ENCODE results near the gene RNASE8.
"Not testable (repeated sequence)": the region's sequence is repeated elsewhere in the genome, so short reads cannot be mapped to it uniquely, and the experiment has no call there.

Gene RNASE8, protein sequence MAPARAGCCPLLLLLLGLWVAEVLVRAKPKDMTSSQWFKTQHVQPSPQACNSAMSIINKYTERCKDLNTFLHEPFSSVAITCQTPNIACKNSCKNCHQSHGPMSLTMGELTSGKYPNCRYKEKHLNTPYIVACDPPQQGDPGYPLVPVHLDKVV

DNA sequence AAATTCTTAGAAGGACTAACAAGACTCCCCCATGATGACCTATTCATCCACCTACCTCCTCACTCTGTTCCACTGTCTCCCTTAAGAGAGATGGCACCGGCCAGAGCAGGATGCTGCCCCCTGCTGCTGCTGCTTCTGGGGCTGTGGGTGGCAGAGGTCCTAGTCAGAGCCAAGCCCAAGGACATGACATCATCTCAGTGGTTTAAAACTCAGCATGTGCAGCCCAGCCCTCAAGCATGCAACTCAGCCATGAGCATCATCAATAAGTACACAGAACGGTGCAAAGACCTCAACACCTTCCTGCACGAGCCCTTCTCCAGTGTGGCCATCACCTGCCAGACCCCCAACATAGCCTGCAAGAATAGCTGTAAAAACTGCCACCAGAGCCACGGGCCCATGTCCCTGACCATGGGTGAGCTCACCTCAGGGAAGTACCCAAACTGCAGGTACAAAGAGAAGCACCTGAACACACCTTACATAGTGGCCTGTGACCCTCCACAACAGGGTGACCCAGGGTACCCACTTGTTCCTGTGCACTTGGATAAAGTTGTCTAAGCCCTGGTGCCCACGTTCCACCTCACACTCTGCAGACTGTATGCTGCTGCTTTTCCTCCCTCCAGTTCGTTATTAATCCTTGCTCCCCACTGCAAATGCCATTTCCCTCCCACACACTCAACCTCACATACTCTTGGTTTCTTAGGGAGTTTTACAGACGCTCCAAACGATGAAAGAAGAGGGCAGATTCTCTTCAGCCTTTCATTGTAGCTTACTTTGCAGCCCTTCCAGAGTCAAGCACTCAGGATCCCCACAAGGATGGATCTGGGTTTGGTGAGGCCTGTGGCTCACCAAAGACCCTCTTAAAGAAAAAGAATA lies at the start of gene RNASE8:
Gene RNASE8, plus strand, starts transcription at position 20 of the 873 bp plus-strand sequence. Its CDS starts 71 bp downstream, at position 91.
- intact Hi-C loops (cut with DNase I): no loop called here
- DNase-seq: no peak

DNA sequence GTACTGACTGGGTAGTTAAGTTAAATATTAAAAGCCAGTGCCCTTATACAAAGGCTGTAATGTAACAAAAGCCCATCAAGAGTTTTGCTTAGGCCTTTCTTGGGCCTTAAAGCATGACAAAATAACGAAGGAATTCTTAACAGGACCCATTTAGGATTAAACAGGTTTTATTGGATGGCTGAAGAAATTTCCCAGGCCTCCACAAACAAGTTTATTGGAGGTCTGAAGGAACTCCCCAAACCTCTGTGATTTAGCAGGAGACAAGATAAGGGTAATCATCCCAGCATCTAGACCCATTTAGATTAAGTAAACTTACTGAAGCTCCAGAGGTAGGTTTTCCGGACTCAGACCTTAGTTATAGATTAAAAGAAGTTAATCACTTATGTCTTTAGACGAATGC lies 47.9 kb upstream of the RNASE8 start:
- DNase-seq; intact Hi-C loops (cut with DNase I): not testable (repeated sequence)

DNA sequence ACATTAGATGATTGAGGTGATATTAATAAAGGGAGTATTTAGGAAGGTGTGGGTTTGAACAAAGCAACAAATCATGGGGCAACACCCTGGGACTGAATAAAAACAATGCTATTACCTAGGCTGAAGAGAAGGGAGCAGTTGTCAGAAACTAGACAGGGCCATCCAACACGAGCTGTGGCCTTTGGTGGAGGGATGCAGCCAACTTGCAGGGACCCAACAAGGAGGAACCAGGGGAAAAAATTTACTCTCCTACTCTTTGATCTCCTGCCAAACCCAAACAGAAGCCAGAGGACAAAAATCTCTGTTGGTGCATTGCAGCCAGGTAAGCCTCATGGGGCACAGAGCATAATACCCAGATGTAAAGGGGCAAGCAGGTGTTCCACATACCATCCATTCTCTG lies 46.5 kb upstream of the RNASE8 start:
- peak in 1 of 10 donors; percentile 13 for DNase-seq
- intact Hi-C loops (cut with DNase I): no loop called here

DNA sequence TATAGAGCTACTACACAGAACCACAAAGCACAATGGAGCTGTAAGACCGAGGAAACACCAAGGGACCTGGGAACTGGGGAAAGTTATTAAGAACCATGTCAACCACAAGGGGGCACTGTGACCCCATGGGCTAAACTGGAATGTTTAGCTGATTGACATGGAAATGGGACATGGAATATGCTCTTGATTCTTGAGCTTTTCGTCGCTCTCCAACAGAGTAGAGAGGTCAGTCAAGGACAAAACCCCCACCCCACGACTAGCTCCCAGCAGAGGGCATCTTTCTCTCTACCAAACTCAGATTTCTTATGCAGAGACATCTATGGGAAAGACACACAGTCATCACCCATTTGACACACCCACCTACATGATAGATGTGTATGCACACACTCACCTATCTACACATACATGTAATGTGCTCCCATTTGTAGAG lies 42.8 kb upstream of the RNASE8 start:
- intact Hi-C loops (cut with DNase I): loop anchor here (1.0 to 5.0 kb wide), 3 partner anchors 26 to 90 kb away; no protein-coding TSS in a partner anchor

DNA sequence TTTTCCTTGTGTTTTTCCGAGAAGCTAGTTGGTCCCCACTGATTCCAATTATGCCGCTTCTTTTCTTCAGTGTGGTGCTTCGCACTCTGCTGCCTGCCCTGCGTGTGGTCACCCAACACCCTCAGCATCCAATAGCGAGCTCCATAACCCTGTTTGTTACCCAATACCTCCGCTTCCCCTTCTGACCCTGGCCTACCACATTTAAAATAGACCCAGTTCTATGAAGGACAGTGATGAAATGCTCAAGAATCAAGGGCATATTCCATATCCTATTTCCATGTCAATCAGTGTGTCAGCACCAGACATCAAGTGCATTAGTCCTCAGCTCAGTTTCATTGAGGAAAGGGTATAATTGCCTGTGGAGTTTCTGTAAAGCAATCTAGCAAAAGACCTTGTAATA lies 42.3 kb upstream of the RNASE8 start:
- DNase-seq: peak in 1 of 10 donors; percentile 59
- intact Hi-C loops (cut with DNase I): loop anchor here (5.0 kb wide), 1 partner anchor 77 kb away; no protein-coding TSS in a partner anchor

More for the DNA sequence above, 42.8 kb upstream of the RNASE8 start:
- DNase-seq: peak in 9 of 10 donors; percentile 57 to 97 (median 91)

DNA sequence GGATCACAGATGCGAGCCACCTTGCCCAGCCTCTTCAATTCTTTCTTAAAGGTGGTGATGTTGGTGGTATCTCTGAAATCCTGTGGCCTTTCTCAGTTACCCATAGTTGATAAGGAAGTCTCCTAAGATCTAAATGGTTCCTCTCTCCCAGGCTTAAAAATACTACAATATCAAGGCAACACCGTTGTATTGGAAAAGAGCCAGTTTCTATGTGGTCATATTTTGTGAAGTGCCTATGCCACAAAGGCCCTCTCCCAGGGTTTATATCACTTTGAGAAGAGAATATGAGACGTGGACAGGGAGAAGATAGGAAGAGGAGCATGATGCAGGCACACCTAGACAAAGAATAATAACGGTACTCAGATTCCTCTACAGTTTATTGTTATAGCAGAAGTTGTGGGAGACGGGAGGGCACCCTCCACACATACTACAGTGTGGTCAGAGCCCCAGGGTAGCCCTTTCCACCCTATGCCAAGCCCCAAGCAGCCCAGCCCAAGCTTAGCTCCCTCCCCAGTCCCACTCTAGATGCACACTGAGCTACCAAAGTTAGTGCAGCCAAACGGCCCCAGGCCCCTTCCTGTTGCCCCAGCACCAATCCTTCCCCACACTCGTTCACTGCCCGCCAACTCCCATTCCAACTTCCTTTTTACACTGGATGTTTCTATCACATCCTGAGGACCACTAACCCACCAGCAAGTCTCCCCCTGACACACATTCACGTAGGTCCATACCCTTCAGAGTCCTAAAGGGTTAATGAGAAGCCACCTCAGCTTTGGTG lies 41.0 kb upstream of the RNASE8 start:
- DNase-seq: peak in 1 of 10 donors; percentile 25
- intact Hi-C loops (cut with DNase I): loop anchor here (5.0 kb wide), 1 partner anchor 76 kb away; no protein-coding TSS in a partner anchor

DNA sequence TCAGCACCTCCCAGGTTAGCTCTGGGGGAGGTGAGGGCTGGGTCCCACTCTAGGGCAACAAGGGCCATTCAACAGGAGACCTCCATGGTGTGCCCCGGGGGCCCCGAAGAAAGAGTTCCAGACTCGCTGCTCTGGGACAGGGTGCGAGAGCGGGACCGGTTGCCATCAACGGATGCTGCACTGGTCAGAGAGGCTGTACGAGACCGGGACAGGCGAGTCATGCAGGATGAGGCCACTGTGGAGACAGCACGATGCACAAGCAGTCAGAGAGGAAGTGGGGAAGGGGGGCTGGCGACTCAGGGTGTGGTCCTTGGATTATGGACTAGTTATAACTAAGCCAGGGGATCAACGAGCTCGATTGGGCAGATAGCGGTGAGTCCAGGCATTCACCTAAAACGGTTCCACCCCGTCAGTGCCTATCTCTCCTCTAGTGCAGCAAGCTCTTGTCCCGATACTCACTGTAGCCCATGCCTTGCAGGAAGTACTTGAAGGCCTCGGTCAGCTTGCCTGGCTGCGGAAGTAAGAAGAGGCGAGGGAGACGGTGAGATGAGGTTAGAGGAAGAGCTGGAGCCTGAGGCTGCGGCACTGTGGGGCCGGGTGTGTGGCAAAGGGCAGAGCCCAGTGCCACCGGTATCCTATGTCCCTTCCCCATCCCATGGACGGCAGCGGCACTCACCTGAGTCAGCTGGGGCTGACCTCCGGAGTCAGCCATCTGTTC lies 39.9 kb upstream of the RNASE8 start:
- intact Hi-C loops (cut with DNase I): loop anchor here (5.0 kb wide), 1 partner anchor 75 kb away; no protein-coding TSS in a partner anchor

DNA sequence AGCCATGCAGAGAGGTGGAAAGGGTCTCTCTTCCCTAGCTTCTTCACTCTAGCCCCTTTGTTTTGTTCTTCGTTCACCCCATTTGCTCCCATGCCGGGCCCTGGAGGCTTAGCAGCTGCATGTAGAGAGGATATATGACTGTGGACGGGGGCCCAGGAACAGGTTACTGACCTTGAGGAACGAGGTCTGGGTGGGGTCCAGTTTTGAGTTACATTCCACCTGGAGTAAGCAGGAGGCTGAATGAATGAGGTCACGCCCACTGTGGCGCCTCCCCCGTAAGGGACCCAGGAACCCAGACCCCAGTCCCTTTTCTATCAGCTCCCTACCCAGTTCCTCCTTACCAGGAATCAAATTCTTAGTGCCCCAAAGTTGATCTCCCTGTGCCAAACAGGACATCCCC lies 39.3 kb upstream of the RNASE8 start:
- intact Hi-C loops (cut with DNase I): loop anchor here (5.0 kb wide), 1 partner anchor 74 kb away; no protein-coding TSS in a partner anchor

More for the DNA sequence above, 39.9 kb upstream of the RNASE8 start:
- peak in 1 of 10 donors; percentile 82 for DNase-seq

DNA sequence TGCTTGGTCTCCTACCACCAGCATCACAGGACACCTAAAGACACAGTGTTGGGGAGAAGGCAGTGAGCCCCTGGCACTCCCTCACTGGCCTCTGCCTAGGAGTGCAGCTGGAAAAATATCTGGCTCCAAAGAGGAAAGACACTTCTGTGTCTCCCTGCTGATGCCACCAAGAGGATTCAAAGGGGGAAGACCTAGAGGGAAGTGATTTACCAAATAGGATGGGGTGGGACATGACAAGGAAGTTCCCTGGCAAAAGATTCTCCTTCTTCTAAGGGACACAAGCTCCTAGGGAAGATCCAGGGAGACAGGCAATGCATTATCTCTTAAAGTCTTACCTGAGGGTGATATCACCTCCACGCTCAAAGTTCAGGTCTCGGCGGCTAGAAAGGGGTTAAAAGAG lies 38.8 kb upstream of the RNASE8 start:
- peak in 1 of 10 donors; percentile 37 for DNase-seq
- intact Hi-C loops (cut with DNase I): loop anchor here (5.0 kb wide), 1 partner anchor 74 kb away; no protein-coding TSS in a partner anchor

More for the DNA sequence above, 39.3 kb upstream of the RNASE8 start:
- peak in 1 of 10 donors; percentile 63 for DNase-seq

DNA sequence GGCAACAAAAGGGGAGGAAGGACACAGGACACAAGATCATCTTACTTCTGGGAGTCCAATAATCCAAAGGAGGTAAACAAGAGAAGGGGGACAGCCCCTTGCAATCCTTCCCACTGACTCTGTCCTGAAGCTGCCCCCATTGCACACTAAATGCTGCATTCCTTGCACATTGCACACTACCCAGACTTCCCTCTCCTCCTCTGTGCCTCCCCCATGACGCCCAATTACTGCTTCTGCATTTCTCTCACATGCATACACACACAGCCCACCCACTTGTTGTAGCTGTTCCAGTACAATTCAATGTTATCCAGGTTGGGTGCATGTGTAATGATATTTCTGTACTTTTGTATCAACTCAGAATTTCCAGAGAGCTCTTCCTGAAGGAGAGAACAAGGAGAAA lies 38.3 kb upstream of the RNASE8 start:
- peak in 1 of 10 donors; percentile 6 for DNase-seq
- intact Hi-C loops (cut with DNase I): loop anchor here (5.0 kb wide), 1 partner anchor 73 kb away; no protein-coding TSS in a partner anchor

DNA sequence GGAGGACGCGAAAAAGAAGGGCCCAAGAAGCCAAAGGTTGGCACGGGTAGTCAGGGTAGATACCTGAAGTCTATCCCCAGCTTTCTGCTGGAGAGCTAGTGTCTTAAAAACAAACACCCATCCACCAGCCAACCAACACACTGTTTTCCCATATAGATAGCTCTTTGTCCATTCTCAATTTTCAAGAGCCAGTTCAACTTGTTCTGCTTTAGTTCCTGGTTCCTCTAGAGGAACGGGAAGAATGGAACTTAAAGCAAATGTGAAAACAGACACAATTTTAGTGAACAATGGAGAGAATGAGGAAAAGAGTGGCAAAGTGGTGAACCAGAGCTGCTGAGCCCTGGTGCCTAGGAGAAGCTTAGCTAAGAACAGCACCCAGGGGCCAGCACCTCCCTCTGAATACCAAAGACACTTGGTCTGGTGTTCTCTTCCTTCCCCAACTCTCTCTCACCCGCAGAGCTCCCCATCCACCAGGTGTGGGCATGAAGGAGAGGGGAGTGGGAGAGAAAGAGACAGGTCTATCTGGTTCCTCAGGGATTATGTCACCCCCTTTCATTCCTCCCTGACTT lies 36.6 kb upstream of the RNASE8 start:
- intact Hi-C loops (cut with DNase I): no loop called here
- peak in 1 of 10 donors; percentile 38 for DNase-seq

DNA sequence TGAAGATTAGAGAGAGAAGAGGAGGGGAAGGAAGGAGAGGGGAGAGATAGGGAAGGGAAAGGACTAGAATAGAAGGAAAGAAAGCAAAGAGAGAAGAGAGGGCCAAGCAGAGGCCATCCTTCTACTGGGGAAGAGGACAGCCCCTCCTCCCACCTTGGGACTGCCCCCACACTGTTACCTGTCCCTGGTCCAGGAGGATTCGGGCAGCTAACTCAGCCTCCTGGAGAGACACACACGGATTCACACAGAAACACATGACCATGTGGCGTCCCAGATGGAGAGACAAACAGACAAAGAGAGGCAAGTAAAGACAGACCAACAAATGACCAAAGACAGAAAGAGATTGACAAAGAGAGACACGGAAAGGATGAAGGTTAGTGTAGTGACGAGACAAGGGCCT lies 34.9 kb upstream of the RNASE8 start:
- peak in 1 of 10 donors; percentile 53 for DNase-seq
- intact Hi-C loops (cut with DNase I): no loop called here

DNA sequence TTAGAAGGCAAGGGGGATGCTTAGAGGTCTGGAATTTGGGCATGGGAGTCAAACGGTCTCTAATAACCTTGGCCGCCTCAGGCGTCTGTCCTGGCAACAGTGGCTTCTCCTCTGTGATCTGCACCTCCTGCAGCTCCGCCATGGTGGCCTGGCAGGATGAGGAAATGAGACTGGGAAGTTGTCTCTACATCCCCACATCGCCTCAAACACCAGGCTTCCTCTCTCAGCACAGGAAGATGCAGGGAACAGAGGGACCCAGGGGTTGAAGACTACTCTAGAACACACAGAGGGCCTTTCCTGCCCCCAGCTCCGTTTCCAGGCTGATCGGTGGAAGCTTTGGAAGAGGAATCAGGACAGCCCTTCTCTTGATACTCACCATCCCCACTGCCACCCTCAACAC lies 34.4 kb upstream of the RNASE8 start:
- intact Hi-C loops (cut with DNase I): no loop called here
- DNase-seq: peak in 2 of 10 donors; percentile 25 to 57

DNA sequence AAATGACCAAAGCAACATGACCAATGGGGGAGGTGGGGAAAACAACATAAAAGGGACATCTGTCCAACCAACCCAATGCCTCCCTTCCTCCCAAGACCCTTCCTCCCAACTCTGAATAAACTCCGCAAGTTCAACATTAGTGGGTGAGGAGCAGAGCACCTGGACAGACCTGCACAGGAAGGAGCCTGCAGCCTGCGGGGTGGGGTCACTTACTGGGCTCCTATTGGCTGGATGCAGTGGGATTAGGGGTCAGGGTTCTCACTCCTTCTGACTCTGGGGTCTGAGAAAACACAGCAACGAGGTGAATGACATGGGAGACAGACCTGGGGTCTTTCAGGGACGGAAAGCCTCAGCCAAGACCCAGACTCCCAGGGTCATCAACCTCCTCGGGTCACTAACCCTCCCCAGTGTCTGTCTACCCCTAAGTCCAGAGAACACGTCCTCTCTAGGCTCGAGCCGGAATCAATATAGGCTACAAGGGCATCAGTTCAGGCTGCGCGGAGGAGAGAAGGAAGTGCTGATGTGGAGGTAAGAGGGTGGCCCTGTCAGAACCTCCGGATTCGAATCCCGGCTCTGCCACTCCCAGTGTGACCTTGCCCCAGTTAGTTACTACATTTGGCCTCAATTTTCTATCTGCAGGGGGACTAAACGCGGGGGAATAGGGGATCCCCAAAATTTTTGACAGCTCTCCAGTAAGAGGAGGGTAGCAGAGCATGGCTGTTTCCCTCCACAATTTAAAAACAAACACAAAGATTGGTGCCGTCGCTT lies 33.6 kb upstream of the RNASE8 start:
- intact Hi-C loops (cut with DNase I): no loop called here
- DNase-seq: no peak

DNA sequence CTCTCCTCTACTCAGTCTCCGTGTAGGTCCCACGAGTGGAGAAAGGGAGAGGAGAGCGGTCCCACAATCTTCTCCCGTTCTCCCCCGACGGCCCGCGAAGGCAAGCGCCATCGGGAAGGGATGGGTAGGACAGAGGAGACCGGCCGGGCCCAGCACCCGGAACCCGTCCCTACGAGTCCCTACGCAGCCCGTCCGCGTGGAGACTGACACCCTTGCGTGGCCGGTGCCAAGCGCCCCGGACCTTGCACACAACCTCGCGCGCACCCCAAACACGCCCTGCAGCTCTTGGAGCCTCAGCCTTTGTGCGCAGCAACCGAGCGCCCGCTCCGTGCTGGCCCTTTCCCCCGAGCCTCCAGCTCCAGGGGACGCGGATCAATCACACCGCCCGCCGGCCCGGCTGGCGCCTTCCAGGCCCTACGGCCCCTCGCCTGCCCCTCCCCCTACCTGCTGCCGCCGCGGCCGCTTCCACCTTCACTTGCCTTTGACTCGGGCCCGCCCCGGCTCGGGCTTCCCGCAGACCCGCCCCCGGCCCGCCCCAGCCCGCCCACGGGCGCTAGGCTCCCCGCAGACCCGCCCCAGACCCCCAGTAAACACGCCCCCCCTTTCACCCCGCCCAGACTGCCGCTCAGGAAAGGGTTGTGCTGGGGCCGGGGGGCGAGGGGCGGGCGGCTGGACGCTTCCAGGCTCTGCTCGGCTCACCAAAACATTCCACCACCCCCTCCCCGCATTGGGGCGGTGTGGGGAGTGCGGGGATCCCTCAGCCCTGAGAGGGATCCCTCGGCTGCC lies 32.8 kb upstream of the RNASE8 start, which contains the start of gene NDRG2:
Gene NDRG2, minus strand, starts transcription at position 477 of the 786 bp plus-strand sequence. CDS start 1,746 bp downstream, outside the sequence.
- intact Hi-C loops (cut with DNase I): loop anchor here (5.0 kb wide), 1 partner anchor 48 kb away; the partner anchor contains the start of gene ARHGEF40
- peak; percentile 53 to 93 (median 68) for DNase-seq

DNA sequence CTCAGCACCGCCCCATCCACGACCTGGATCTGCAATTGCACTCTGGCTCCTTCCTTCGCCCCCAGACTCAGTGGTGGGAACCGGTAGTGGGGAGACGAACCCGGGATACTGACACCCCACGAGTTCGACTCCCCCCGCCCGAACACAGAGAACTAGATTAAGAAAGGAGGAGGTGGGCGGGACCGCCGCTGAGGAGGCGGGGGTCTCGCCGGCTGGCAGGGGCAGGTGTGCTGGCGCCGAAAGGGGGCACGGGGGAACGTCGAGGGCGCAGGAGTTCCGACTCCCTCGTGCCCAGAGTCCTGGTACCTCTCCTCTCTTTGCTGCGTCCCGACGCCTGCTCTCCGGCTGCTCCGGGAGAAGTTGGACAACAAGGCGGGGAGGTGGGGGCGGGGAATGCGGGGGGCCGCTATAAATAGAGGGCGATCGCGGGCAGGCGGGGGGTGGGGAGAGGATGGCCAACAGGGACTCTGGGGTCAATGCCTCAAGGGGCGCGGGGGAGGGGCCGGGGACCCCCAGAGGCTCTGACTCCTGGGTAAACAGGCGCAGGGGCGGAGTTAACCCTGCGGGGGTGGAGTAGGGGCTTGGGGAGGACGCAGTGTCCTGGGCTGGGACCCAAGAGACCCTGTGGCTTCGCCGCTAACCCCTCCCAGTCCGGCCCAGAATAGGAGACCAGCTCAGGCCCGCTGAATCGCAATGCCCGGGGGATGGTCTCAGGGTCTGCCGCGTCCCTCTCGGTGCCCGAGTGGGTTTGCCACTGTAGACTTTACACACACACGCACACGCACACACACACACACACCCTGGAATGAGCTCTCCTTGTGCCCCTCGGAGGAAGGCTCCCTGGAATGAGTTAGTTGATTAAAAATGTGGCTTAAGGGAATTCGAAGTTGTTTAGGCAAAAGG lies 32.0 kb upstream of the RNASE8 start:
- intact Hi-C loops (cut with DNase I): loop anchor here (5.0 kb wide), 1 partner anchor 47 kb away; the partner anchor contains the start of gene ARHGEF40

More for the DNA sequence above, 32.0 kb upstream of the RNASE8 start:
- peak; percentile 71 to 94 (median 82) for DNase-seq

Measured in posterior cingulate gyrus (tissue), 11 donors.